HL-60 (cell line): Measurements from ENCODE around the gene WWOX.

Experiments
- CTCF ChIP-seq: IDR thresholded peaks from one replicate; pipeline ENCODE4 v1.5.1; 2011; ENCODE audit warnings: low read length, control low read depth, inconsistent platforms; ENCODE audit not compliant: insufficient read depth
- GABPA ChIP-seq: IDR thresholded peaks from 2 replicates; pipeline ENCODE4 v1.6.1; 2012; ENCODE audit warnings: low read depth
- POLR2AphosphoS5 ChIP-seq: IDR thresholded peaks from 2 replicates; pipeline ENCODE4 v1.6.1; 2012; ENCODE audit warnings: low read depth
- REST ChIP-seq: IDR thresholded peaks from 2 replicates; pipeline ENCODE4 v1.6.1; 2012; ENCODE audit warnings: low read depth; ENCODE audit not compliant: insufficient replicate concordance
- SPI1 ChIP-seq: IDR thresholded peaks from 2 replicates; pipeline ENCODE4 v1.6.1; 2012; ENCODE audit warnings: low read depth, mild to moderate bottlenecking, borderline replicate concordance

GRCh38 chr16:79201436-79201835, 1102.0 kb downstream of the WWOX start:
- TF ChIP-seq CTCF (no peak), POLR2AphosphoS5 (no peak), GABPA (no peak), REST (no peak), SPI1 (no peak)
